ENCODE measurements around the gene ZNF692.

The ZNF692 gene

GRCh38 chr1:248824701-248825100 is 34.2 kb downstream of the ZNF692 start:
- DNase-seq = no peak

- no peak for DNase-seq
These were observed 34.6 kb downstream of the ZNF692 start for GRCh38 chr1:248824301-248824700.

DNA sequence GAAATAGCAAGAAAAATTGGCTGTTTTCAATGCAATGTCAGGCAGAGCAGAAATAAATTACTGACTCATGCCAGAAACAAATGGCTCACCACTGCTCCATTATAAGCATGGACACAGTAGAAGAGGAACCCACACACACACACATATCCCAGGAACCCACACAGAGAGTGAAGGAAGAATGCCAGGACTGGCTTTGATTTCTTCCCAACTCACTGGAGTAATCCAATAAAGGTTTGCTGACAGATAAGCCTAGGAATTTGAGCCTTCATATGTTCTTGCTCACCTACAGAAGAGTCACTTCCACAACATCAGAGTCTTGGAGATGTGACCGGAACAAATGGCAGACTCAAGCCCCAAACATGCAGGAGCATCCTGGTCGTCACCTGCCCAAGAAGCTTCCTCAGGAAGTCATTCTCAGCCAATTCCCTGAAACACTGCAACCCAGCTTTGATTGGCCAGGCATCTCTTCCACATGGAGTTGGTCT is 35.3 kb downstream of the ZNF692 start:
- DNase-seq = no peak

- no peak for DNase-seq
These were observed 36.5 kb downstream of the ZNF692 start for GRCh38 chr1:248822148-248823032.

DNA sequence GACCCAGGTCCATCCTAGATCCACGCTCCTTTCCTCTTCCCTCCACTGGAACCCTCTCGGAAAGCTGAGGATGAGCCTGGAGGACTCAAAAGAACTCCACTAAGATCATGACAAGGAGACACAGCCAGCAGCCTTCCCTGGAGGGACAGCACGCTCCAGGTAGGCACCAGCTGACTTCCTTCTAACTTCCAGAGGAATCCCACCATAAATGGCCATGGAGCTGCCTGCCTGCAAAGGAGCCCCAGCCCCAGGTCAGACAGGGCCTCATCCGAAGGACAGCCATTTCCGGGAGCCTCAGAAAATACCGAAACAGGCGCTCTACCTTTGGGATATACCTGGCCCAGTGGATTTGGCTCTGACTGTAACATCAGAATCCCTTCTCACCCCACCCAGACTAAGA is 37.2 kb downstream of the ZNF692 start:
- DNase-seq = no peak

- DNase-seq = no peak
These were observed 37.8 kb downstream of the ZNF692 start for GRCh38 chr1:248821101-248821500.

- DNase-seq = no peak
These were observed 38.8 kb downstream of the ZNF692 start for GRCh38 chr1:248820041-248820585.

GRCh38 chr1:248818505-248819374 is 40.1 kb downstream of the ZNF692 start:
- DNase-seq = no peak

GRCh38 chr1:248817065-248817464 is 41.8 kb downstream of the ZNF692 start:
- DNase-seq = no peak

- DNase-seq = no peak
These were observed 42.6 kb downstream of the ZNF692 start for GRCh38 chr1:248816042-248816851.

- DNase-seq = no peak
These were observed 43.4 kb downstream of the ZNF692 start for GRCh38 chr1:248815407-248816034.

- DNase-seq = no peak
These were observed 44.5 kb downstream of the ZNF692 start for GRCh38 chr1:248814351-248814750.

GRCh38 chr1:248813546-248813945 is 45.3 kb downstream of the ZNF692 start:
- DNase-seq = no peak

- DNase-seq = no peak
These were observed 46.0 kb downstream of the ZNF692 start for GRCh38 chr1:248812736-248813425.

- no peak for DNase-seq
These were observed 47.1 kb downstream of the ZNF692 start for GRCh38 chr1:248811514-248812490.

GRCh38 chr1:248810727-248811513 is 48.0 kb downstream of the ZNF692 start:
- DNase-seq = no peak

GRCh38 chr1:248810000-248810726 is 48.7 kb downstream of the ZNF692 start:
- no peak for DNase-seq

GRCh38 chr1:248808876-248809275 is 50.0 kb downstream of the ZNF692 start:
- DNase-seq = no peak
